Left renal pelvis (tissue), 4 donors: ENCODE results near the gene TREML2. TPM values are rescaled to one million over a fixed set of nuclear protein-coding genes. Genes with fewer than 3 reads are reported as not detected.
"Not testable (repeated sequence)": the region's sequence is repeated elsewhere in the genome, so short reads cannot be mapped to it uniquely, and the experiment has no call there.

Experiments used
- DNase-seq, 4 donors: peaks; one replicate each; pipeline ENCODE4 v3.0.0-alpha.2; 2013; ENCODE audit warnings: low read depth in 4 of 4, low spot score in 3 of 4
- polyA plus RNA-seq, 4 donors: library from polyadenylated mRNA; unstranded; fragments of 120-200 nt; gene quantifications; one replicate each; pipeline ENCODE4 v1.2.1, GENCODE V29; 2013; ENCODE audit not compliant: insufficient read length in 4 of 4

Gene TREML2
- under 1 TPM in 3 of 4 donors, not detected in 1; 0.12 to 0.41 (median 0.14) TPM for polyA plus RNA-seq

- DNase-seq = no peak
Measured at GRCh38 chr6:41200901-41201763, at the start of gene TREML2. Gene TREML2, minus strand, starts transcription at chr6:41201149. Its CDS starts 141 bp downstream, at chr6:41201008.

DNA sequence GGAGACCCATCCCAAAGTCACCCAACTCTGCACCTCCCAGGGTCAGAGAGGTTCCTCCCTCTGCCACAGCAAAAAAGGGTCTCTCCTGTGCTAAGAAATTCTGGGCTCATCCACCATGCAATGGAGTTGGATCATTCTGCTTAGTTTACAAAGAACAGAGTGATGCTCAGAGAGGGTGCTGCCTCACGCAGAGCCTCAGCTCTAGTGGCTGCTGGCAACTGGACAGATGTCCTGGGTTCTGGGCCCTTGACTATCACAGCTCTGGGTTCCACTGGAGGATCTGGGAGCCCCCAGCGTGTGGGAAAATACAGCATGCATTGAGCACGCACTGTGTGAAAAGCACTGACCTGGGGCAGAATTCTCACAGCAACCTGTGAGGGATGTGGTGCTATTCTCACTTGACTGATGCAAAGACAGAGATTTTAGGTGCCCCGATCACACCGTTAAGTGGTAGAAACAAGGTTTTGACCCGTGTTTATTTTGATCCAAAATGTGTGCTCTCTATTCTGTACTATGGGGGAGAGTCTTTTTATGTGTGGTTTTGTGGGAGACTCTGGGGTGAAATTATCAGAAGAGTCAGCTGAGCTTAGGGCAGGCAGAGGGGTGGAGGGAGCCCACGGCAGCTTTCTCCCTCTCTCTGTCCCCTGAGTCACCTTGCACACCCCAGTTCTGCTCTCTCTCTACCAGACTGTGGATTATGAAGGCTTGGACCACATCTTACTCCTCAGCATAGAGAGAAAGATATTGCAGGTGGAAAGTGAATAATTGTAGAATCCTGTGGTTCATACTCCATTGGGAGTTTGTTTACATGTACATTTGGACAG, 47.1 kb upstream of the TREML2 start:
- no peak for DNase-seq

GRCh38 chr6:41247288-41247865, 46.4 kb upstream of the TREML2 start:
- no peak for DNase-seq

GRCh38 chr6:41246529-41246928, 45.6 kb upstream of the TREML2 start:
- not testable (repeated sequence) for DNase-seq

DNA sequence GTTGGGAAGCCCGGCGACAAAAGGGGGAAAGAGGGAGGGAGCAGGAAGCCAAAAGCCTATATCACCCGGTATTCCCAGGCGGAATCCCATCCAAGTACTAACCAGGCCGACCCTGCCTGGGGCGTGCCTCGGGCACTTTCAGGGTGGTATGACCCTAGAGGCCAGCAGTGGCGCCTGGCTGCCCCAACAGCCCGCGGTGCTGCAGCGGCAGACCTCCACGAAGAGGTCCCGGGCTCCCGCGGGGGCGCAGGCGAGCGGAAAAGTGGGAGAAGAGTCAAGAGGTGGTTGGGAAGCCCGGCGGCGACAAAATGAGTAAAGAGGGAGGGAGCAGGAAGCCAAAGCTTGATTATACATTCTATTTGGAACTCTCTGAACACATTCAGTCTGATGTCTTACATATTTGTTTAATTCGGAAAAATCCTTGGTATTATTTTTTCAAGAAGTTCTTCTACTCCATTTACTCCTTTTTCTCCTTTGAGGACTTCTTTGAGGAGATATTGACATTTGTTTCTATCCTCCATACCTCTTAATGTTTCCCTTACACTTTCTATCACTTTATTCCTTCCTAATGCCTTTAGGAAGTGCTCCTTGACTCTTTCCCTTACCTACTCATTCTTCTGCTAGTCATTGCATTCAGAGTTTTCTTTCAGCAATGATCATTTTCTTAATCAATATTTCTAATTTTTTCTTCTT, 38.7 kb upstream of the TREML2 start:
- no peak for DNase-seq

DNA sequence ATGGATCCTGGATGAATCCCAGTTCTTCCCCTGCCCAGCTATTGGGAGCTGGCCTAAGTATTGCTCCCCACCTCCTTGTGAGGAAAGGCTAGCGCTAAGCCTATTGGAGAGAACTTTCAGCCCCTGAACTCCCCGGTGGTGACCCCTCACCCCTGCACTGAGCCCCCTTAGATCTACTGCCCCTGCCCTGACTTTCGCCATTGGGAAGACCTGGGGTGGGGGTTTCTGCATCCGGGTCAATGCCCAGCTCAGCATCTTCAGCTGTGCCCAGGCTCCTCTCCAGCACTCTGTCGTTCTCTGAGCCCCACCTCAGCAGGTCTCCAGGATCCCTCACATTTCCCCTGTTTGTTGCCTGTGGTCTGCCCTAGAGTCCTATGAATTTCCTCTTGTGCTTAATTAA, 36.2 kb upstream of the TREML2 start:
- DNase-seq = no peak

DNA sequence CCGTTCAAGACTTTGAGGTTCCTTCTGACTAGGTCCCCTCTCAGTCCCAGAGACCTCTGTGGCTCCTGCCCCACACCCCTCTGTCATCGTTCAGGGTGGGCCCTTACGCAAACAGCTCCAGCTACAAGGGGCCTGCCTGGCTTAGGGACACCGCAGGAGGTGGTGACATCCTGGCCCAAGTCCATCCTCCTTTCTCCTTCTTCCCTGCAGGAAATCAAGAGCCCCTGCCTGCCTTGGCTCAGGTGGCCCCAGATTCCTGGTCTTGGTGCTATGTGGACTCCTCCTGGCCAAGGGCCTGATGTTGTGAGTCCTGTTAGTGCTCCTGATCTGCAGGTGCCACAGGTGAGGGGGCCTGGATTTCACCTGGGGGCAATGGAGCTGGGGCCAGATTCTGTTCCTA, 35.3 kb upstream of the TREML2 start:
- no peak for DNase-seq

DNA sequence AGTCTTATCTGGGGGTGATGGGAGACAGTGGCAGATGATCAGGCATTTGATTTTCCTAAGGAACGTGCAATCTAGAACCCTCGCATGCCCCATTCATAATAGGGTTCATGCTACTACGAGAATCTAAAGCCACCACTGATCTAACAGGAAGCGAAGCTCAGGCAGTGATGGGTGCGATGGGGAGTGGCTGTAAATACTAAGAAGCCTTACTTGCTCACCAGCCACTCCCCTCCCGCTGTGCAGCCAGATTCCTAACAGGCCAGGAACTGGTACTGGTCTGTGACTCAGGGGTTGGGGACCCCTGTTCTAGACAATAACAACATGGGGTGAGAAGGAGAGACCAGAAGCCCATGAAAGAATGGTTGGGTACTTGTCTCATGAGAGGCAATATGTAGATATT, 31.7 kb upstream of the TREML2 start:
- no peak for DNase-seq

DNA sequence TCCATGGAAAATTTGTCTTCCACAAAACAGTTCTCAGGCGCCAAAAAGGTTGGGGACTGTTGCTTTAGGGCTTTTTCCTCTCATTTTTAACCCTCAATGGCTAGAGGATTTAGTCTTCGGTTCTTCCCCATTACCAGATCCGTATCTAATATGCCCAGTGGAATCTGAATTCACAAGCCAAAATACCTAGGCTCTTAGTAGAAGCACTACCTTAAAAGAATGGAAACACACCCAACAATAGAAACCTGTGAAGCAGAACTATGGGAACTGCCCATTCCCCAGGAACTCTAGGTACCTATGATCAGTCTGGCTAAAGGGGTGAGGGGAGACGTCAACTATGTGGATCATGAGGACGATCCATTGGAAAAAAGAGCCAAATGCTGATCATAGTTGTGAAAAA, 30.3 kb upstream of the TREML2 start:
- no peak for DNase-seq

- DNase-seq = no peak
Measured at GRCh38 chr6:41229721-41230120, 28.8 kb upstream of the TREML2 start.

GRCh38 chr6:41228616-41229015, 27.7 kb upstream of the TREML2 start:
- no peak for DNase-seq

DNA sequence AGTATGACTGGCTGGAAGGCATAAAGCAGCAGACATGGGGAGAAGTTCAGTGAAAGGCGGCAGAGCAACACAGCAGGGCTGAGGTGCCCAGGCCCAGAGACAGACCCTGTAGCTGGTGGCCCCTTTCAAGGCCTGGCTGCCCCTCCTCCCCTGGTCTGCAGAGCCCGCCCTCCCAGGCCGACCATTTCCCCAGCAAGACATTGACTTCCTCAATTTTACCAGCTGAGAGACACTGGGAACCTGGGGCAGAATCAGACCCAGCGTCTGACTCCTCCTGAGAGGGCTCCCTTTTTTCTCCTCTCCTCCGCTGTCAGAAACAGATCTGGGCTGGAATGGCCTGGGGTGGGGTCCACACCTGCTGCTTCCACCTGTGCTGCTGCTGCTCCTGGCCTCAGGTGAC, 27.1 kb upstream of the TREML2 start, which contains the start of gene TREML4:
TREML4 (plus strand) TSS at position 254 of the 400 bp plus-strand sequence; CDS start at position 333, 79 bp downstream.
- no peak for DNase-seq

- peak in 2 of 4 donors; percentile 4 to 45 for DNase-seq
Measured at GRCh38 chr6:41226752-41227151, 25.8 kb upstream of the TREML2 start.

DNA sequence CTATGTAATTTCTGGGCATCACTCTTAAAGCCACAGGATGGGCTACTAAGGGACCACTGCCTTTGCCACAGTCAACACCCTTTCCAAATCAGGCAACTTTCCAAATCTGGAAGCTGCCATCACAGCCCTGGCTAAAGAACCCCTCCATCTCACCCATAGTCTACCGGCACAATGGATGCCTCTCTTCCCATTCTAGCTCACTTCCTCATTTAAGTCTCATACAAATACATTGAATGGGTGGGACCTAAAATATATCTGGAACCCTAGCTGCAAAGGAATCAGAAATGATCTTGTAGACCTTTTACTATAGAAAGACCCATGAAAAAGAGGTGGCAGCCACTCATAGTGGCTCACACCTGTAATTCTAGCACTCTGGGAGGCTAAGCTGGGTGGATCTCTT, 23.9 kb upstream of the TREML2 start:
- no peak for DNase-seq

DNA sequence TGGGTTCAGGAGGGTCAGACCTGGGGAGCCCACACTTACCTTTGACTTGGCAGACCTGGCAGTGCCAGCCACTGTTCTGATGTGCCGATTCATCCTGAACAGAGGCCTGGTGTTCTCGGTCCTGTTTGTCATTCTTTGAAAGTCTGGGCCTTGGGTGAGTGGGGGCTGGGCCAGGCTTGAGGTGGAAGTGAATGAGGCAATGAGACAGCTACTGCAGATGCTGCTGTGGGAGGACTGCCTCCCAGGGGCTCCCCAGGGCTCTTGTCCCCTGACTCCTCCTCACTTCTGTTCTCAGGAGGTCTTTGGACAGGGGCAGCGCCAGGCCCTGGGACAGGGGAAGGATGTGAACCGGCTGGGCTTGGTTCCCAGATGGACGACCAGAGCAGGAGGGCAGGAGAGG, 21.6 kb upstream of the TREML2 start:
- DNase-seq = no peak

DNA sequence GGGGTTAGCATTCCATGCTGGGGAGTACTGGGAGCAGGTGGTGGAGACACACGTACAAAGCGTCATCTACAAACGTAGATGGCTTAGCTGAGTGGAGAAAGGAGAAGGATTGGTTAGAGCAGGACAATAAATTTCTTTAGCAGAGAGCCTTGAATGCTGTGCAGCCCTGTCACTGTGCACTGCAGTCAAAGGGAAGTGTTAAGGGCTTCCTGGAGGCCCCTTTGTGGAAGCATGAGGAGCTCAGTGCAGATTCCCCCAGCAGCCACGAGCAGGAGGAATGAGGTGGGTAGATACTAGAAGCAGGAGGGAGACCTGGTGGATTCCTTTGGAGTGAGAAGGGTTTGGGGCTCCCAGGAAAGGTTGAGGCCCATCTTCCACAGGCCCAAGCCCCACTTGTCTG, 21.1 kb upstream of the TREML2 start:
- no peak for DNase-seq

DNA sequence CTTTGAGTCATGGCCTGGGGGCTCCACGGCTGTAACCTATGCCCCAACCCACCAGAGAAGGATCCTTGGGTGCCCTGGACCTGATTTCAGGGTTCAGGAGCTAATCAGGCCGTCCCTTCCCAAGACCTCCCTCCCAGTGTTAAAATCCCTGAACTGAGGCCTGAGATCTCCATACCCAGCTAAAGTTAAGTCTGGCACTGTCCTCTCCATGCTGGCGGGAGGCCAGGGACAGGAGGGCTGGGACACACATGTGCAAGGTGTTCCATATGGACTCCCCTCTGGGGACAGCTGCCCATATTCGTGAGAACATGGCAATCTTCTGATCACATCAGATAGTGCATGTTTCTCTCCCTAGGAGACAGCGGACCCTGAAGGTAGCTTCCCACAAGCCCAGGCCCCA, 15.7 kb upstream of the TREML2 start:
- no peak for DNase-seq

GRCh38 chr6:41215777-41216176, 14.8 kb upstream of the TREML2 start:
- no peak for DNase-seq

DNA sequence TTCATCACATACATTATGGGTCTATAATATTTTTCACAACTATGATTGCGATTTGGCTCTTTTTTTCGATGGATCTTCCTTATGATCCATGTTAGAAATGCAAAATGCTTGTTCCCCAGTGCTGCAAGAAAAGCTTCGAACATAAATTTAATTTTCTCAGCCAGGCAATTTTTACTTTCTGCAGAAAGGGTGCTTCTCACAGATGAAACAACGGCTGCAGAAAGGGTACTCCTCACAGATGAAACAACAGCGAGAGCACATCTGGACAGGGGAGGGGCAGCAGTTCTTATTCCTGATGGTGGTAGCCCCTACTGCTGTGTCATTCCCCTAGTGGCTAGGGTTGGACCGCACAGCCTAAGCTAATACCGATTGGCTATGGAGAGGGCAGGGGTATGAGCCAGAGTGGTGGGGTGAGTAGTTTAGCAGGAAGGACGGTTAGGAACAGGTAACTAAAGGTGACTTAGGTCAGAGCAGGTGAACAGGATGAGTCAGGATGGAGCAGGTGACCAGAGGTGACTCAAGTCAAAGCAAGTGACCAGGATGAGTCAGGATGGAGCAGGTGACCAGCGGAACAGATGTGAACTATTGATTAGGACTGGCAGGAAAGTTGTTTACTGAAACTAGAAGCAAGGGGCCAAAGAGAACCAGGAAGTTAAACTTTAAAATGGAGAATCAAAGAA, 13.8 kb upstream of the TREML2 start:
- DNase-seq = no peak
